ENCODE measurements around the gene LRPAP1. TPM values are rescaled to one million over a fixed set of nuclear protein-coding genes. Genes with fewer than 3 reads are reported as not detected.
"Not testable (repeated sequence)": the region's sequence is repeated elsewhere in the genome, so short reads cannot be mapped to it uniquely, and the experiment has no call there.

The LRPAP1 gene
- total RNA-seq, 2 donors from 2014 or later = 82.5 to 93.9 TPM

GRCh38 chr4:3538906-3539305, 6.7 kb upstream of the LRPAP1 start:
- ATAC-seq; H3K27ac ChIP-seq; H3K36me3 ChIP-seq (replicated peaks in 1 of 2; ENCODE audit: insufficient read depth in 1 of 2, low read depth in 2 of 2); H3K4me1 ChIP-seq; DNase-seq; H3K27me3 ChIP-seq; H3K4me3 ChIP-seq; H3K9me3 ChIP-seq; intact Hi-C loops (cut with DNase I): not testable (repeated sequence)
- 96 to 98% methylated on average over 8 to 22 of the region's 23 CpGs for WGBS, 2 donors

- H3K27ac ChIP-seq; DNase-seq; ATAC-seq; H3K9me3 ChIP-seq; H3K27me3 ChIP-seq; H3K4me3 ChIP-seq; intact Hi-C loops (cut with DNase I); H3K36me3 ChIP-seq (replicated peaks in 1 of 2; ENCODE audit: insufficient read depth in 1 of 2, low read depth in 2 of 2): not testable (repeated sequence)
- H3K4me1 ChIP-seq = peaks cover 11% of the 10 kb centered on the region
- WGBS, 2 donors = 78 to 89% methylated on average over 7 to 8 of the region's 10 CpGs
Observed at GRCh38 chr4:3535812-3536211, 3.6 kb upstream of the LRPAP1 start.

- H3K4me1 ChIP-seq = peaks cover 27% of the 10 kb centered on the region
- no peaks in the 10 kb centered on the region for H3K27me3 ChIP-seq
- no peak for DNase-seq
- H3K4me3 ChIP-seq = no peak overlapping the region
- no peaks in the 10 kb centered on the region for H3K36me3 ChIP-seq (replicated peaks in 1 of 2; ENCODE audit: insufficient read depth in 1 of 2, low read depth in 2 of 2)
- H3K27ac ChIP-seq = no peak overlapping the region
- ATAC-seq = no peak
- intact Hi-C loops (cut with DNase I) = no loop called here
- WGBS, 2 donors = 95% methylated on average over 7 of the region's 7 CpGs
- no peaks in the 10 kb centered on the region for H3K9me3 ChIP-seq
- TF ChIP-seq CTCF (IDR thresholded peaks at IDR 0.05) (no peak), POLR2A (IDR thresholded peaks at IDR 0.05) (no peak)
Observed at GRCh38 chr4:3533423-3533820, 1.2 kb upstream of the LRPAP1 start.

- TF ChIP-seq CTCF (IDR thresholded peaks at IDR 0.05) = no peak
- no peak for TF ChIP-seq POLR2A (IDR thresholded peaks at IDR 0.05)
- no peaks in the 10 kb centered on the region for H3K27me3 ChIP-seq
- no peak for DNase-seq
- H3K4me3 ChIP-seq = peak overlapping the region in 1 of 2 donors; percentile 41
- intact Hi-C loops (cut with DNase I) = no loop called here
- H3K9me3 ChIP-seq = no peaks in the 10 kb centered on the region
- WGBS, 2 donors = 16 to 36% methylated on average over 12 to 42 of the region's 42 CpGs
- H3K4me1 ChIP-seq = peaks cover 27% of the 10 kb centered on the region
- ATAC-seq = peak; percentile 50
- H3K36me3 ChIP-seq (replicated peaks in 1 of 2; ENCODE audit: insufficient read depth in 1 of 2, low read depth in 2 of 2) = no peaks in the 10 kb centered on the region
- H3K27ac ChIP-seq = peak overlapping the region in 2 of 4 donors; percentile 9 to 84
Observed at GRCh38 chr4:3532751-3533422, 665 bp upstream of the LRPAP1 start.

GRCh38 chr4:3531318-3531878, 824 bp downstream of the LRPAP1 start:
- peak overlapping the region; percentile 87 to 99 for H3K4me3 ChIP-seq
- H3K27me3 ChIP-seq = no peaks in the 10 kb centered on the region
- peak overlapping the region in 3 of 4 donors; percentile 62 to 84 (median 80) for H3K27ac ChIP-seq
- intact Hi-C loops (cut with DNase I) = no loop called here
- ATAC-seq (peak; percentile 1), DNase-seq (no peak)
- no peak for TF ChIP-seq CTCF (IDR thresholded peaks at IDR 0.05)
- no peak for TF ChIP-seq POLR2A (IDR thresholded peaks at IDR 0.05)
- peaks cover 27% of the 10 kb centered on the region for H3K4me1 ChIP-seq
- H3K9me3 ChIP-seq = no peaks in the 10 kb centered on the region
- no peaks in the 10 kb centered on the region for H3K36me3 ChIP-seq (replicated peaks in 1 of 2; ENCODE audit: insufficient read depth in 1 of 2, low read depth in 2 of 2)
- WGBS, 2 donors = 3 to 5% methylated on average over 16 of the region's 17 CpGs

All from body of pancreas (tissue), 4 donors.